ENCODE measurements around the gene PTEN. TPM values are rescaled to one million over a fixed set of nuclear protein-coding genes. Genes with fewer than 3 reads are reported as not detected.
"Not testable (repeated sequence)": the region's sequence is repeated elsewhere in the genome, so short reads cannot be mapped to it uniquely, and the experiment has no call there.

The PTEN gene
- 7.1 and 15.4 TPM in 2 replicates for total RNA-seq (2014; rRNA removed; shearing (Covaris generic))

GRCh38 chr10:87863053-87863943 is at the start of gene PTEN, which contains the start of gene KLLN:
TSS of gene PTEN (plus strand) at chr10:87863625. CDS start at chr10:87864470, 845 bp downstream.
TSS of gene KLLN (minus strand) at chr10:87863533. CDS start at chr10:87862487, 1,046 bp downstream.
- DNase-seq (ENCODE audit: low read depth), result peak; percentile 83

- DNase-seq (ENCODE audit: low read depth), result no peak
These were observed 47.1 kb upstream of the PTEN start for GRCh38 chr10:87816163-87816897.

GRCh38 chr10:87816898-87817608 is 46.4 kb upstream of the PTEN start:
- DNase-seq (ENCODE audit: low read depth), result no peak

GRCh38 chr10:87817609-87818504 is 45.6 kb upstream of the PTEN start, which contains the start of gene ATAD1:
TSS of gene ATAD1 (minus strand) at chr10:87818226. CDS start at chr10:87814599, 3,627 bp downstream.
- peak; percentile 86 for DNase-seq (ENCODE audit: low read depth)

- peak; percentile 43 for DNase-seq (ENCODE audit: low read depth)
These were observed 44.7 kb upstream of the PTEN start for GRCh38 chr10:87818505-87819288.

GRCh38 chr10:87819289-87819585 is 44.2 kb upstream of the PTEN start:
- no peak for DNase-seq (ENCODE audit: low read depth)

- no peak for DNase-seq (ENCODE audit: low read depth)
These were observed 36.8 kb upstream of the PTEN start for GRCh38 chr10:87826653-87827052.

GRCh38 chr10:87827681-87828080 is 35.7 kb upstream of the PTEN start:
- no peak for DNase-seq (ENCODE audit: low read depth)

GRCh38 chr10:87829051-87829450 is 34.4 kb upstream of the PTEN start:
- DNase-seq (ENCODE audit: low read depth), result not testable (repeated sequence)

- DNase-seq (ENCODE audit: low read depth), result peak; percentile 13
These were observed 33.3 kb upstream of the PTEN start for GRCh38 chr10:87829986-87830729.

GRCh38 chr10:87836098-87836497 is 27.3 kb upstream of the PTEN start:
- DNase-seq (ENCODE audit: low read depth), result no peak

- DNase-seq (ENCODE audit: low read depth), result no peak
These were observed 26.0 kb upstream of the PTEN start for GRCh38 chr10:87837445-87837844.

GRCh38 chr10:87838650-87839049 is 24.8 kb upstream of the PTEN start:
- no peak for DNase-seq (ENCODE audit: low read depth)

- DNase-seq (ENCODE audit: low read depth), result peak; percentile 14
These were observed 22.2 kb upstream of the PTEN start for GRCh38 chr10:87841186-87841585.

GRCh38 chr10:87842220-87842641 is 21.2 kb upstream of the PTEN start:
- peak; percentile 89 for DNase-seq (ENCODE audit: low read depth)

GRCh38 chr10:87842776-87843497 is 20.5 kb upstream of the PTEN start:
- DNase-seq (ENCODE audit: low read depth), result no peak

- no peak for DNase-seq (ENCODE audit: low read depth)
These were observed 19.7 kb upstream of the PTEN start for GRCh38 chr10:87843714-87844113.

GRCh38 chr10:87844837-87845623 is 18.4 kb upstream of the PTEN start:
- DNase-seq (ENCODE audit: low read depth), result peak; percentile 72

Data from M059J (cell line).